B cell (primary cell): ENCODE results near the gene TGFBR1. TPM values are rescaled to one million over a fixed set of nuclear protein-coding genes. Genes with fewer than 3 reads are reported as not detected.

ENCODE experiments used
- ATAC-seq: fragments of 200-7000 bp; cut with Tn5 transposase; one replicate; pipeline ENCODE4 v1.10.0; 2021; ENCODE audit warnings: low read depth, mild to moderate bottlenecking, moderate number of reproducible peaks, moderate library complexity
- CTCF ChIA-PET: fragments of 350-600 bp; sonication (Branson Sonifier 250); formaldehyde crosslinking; loops from one replicate; lab custom pipeline; 2021; ENCODE audit warnings: antibody characterized with exemption, inconsistent platforms; lab: Charles Lee
- POLR2A ChIA-PET: fragments of 350-600 bp; sonication (Branson Sonifier 250); formaldehyde crosslinking; loops from one replicate; lab custom pipeline; 2021; ENCODE audit warnings: antibody characterized with exemption; lab: Charles Lee
- DNase-seq: peaks from one replicate; pipeline ENCODE4 v3.0.0; 2013
- H2AFZ ChIP-seq: 2 replicates; pipeline ENCODE4 v1.6.1; 2012; ENCODE audit warnings: mild to moderate bottlenecking, low read depth, low read length; ENCODE audit not compliant: insufficient read depth, poor library complexity, severe bottlenecking
- H3K27ac ChIP-seq, 2 donors: 1 replicate in 1 of 2; 2 replicates in 1 of 2; pipeline ENCODE4 v1.5.1; 2012 to 2013; ENCODE audit warnings: low read length in 2 of 2, mild to moderate bottlenecking in 2 of 2, moderate library complexity in 1 of 2
- H3K27me3 ChIP-seq, 4 experiments: fragments of 200-600 bp in 1 of 4; sonication (generic) in 1 of 4; replicated peaks in 1 of 4; 1 replicate in 2 of 4; 2 replicates in 2 of 4; pipeline versions ENCODE4 v1.6.1 to v1.7.0; 2013 to 2016; ENCODE audit warnings: low read length in 3 of 4, mild to moderate bottlenecking in 2 of 4, mixed read lengths in 1 of 4, moderate library complexity in 1 of 4; ENCODE audit not compliant: insufficient read depth in 4 of 4, control insufficient read depth in 3 of 4; ENCODE audit errors: control extremely low read depth in 1 of 4
- H3K36me3 ChIP-seq, 2 experiments: replicated peaks in 1 of 2; 1 replicate in 1 of 2; 2 replicates in 1 of 2; pipeline versions ENCODE4 v1.6.1 to v1.7.1; 2013; ENCODE audit warnings: low read length in 1 of 2; ENCODE audit not compliant: insufficient read depth in 2 of 2, control insufficient read depth in 1 of 2; ENCODE audit errors: control extremely low read depth in 1 of 2, extremely low read depth in 1 of 2
- H3K4me1 ChIP-seq, 2 donors: fragments of 200-600 bp in 1 of 2; sonication (generic) in 1 of 2; 1 replicate in 1 of 2; 2 replicates in 1 of 2; pipeline versions ENCODE4 v1.5.1 to v1.6.1; 2013 to 2017; ENCODE audit warnings: low read length in 2 of 2; ENCODE audit not compliant: control insufficient read depth in 2 of 2, insufficient read depth in 2 of 2
- H3K4me2 ChIP-seq: replicated peaks from 2 replicates; pipeline ENCODE3; 2012; ENCODE audit warnings: mild to moderate bottlenecking, low read depth, low read length; ENCODE audit not compliant: poor library complexity, severe bottlenecking
- H3K4me3 ChIP-seq, 5 experiments: fragments of 200-600 bp in 1 of 5; sonication (generic) in 1 of 5; 1 replicate in 3 of 5; 2 replicates in 2 of 5; pipeline versions ENCODE4 v1.5.1 to v1.7.0; 2011 to 2016; ENCODE audit warnings: low read length in 4 of 5, mild to moderate bottlenecking in 4 of 5, low read depth in 2 of 5, control low read depth in 1 of 5, moderate library complexity in 1 of 5; ENCODE audit not compliant: insufficient read depth in 1 of 5; ENCODE audit errors: control extremely low read depth in 1 of 5, extremely low read depth in 1 of 5
- H3K79me2 ChIP-seq: fragments of 200-600 bp; sonication (generic); one replicate; pipeline ENCODE4 v1.6.0; 2016; ENCODE audit warnings: low read length; ENCODE audit not compliant: control insufficient read depth, insufficient read depth
- H3K9ac ChIP-seq: fragments of 200-600 bp; sonication (generic); 2 replicates; pipeline ENCODE4 v1.6.1; 2017; ENCODE audit warnings: mild to moderate bottlenecking, low read length, moderate library complexity
- H3K9me3 ChIP-seq, 3 donors: one replicate each; pipeline versions ENCODE4 v1.6.1 to v1.7.1; 2013; ENCODE audit warnings: low read length in 2 of 3; ENCODE audit not compliant: control insufficient read depth in 2 of 3, insufficient read depth in 1 of 3; ENCODE audit errors: control extremely low read depth in 1 of 3
- H4K20me1 ChIP-seq: 2 replicates; pipeline ENCODE4 v1.6.0; 2012; ENCODE audit warnings: mild to moderate bottlenecking, low read length; ENCODE audit not compliant: insufficient read depth, control insufficient read depth, poor library complexity, severe bottlenecking
- H3K27ac Mint-ChIP-seq: one replicate; pipeline ENCODE4 v1.8.0; 2021; ENCODE audit warnings: mixed read lengths
- H3K27me3 Mint-ChIP-seq: one replicate; pipeline ENCODE4 v1.8.0; 2021; ENCODE audit warnings: mixed read lengths
- H3K4me1 Mint-ChIP-seq: one replicate; pipeline ENCODE4 v1.8.0; 2021; ENCODE audit warnings: mixed read lengths
- H3K4me3 Mint-ChIP-seq: one replicate; pipeline ENCODE4 v1.8.0; 2021; ENCODE audit warnings: mixed read lengths
- H3K9me3 Mint-ChIP-seq: one replicate; pipeline ENCODE4 v1.8.0; 2022; ENCODE audit warnings: mixed read lengths; ENCODE audit not compliant: insufficient read depth
- EZH2 ChIP-seq: IDR thresholded peaks from 2 replicates; pipeline ENCODE4 v1.6.1; 2012; ENCODE audit warnings: borderline replicate concordance, low read depth, mild to moderate bottlenecking, moderate library complexity, low read length; ENCODE audit not compliant: insufficient read depth, poor library complexity, severe bottlenecking
- WGBS: methylation state at CpG from one replicate; pipeline ENCODE4 v1.1.5; 2013; ENCODE audit warnings: missing lambda C conversion rate; ENCODE audit not compliant: insufficient coverage; 5-methylcytosine and 5-hydroxymethylcytosine counted together
- intact Hi-C: fragments of 100-400 bp; cut with micrococcal nuclease; formaldehyde crosslinking; loops from one replicate; pipeline ENCODE4 v1.10.0; 2022
- polyA plus RNA-seq: library from polyadenylated mRNA; depleted of rRNA; stranded (reverse); fragments of >200 nt; gene quantifications from 2 replicates; pipeline ENCODE4 v1.2.3, GENCODE V29; 2012
- total RNA-seq, 2 donors: library from RNA; stranded (reverse); fragments of 120-200 nt in 1 of 2; gene quantifications; 1 replicate in 1 of 2; 2 replicates in 1 of 2; pipeline versions ENCODE4 v1.2.3 to v1.2.4, GENCODE V29; 2013 to 2022
- TF ChIP-seq, protein P1 (sequence below): fragments of 200-600 bp; IDR thresholded peaks from one replicate; pipeline ENCODE4 v1.8.0; 2022; ENCODE audit warnings: antibody characterized with exemption, mild to moderate bottlenecking

Gene TGFBR1
- total and polyA plus RNA-seq, 2 donors (not counting 1 experiment from before 2014, with no cell fraction given), result 3.0 to 60.7 TPM

DNA sequence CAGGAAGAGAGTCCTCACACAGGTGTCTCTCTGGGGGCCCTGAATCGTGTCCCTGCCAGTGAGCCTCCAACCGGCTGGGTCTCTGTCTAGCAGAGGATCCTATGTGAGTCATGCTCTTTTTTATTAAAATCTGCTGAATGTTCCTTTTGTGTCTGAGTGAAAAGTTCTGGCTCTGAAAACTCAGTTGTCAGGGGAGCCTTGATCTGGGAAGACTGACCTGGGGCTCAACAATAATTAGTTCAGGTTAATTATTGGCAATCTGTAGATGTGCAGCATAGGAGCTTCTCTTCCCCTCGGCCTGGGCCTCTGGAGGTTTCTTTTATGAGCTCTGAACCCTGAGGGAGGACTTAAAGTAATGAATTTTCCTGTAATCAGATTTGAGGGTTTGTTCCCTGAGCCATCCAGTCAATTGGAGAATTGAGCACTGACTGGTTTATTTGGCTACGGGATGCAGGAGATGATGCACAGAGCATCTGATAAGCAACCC is 71.7 kb downstream of the TGFBR1 start:
- no peak overlapping the region for H3K4me3 ChIP-seq
- peaks cover 9 to 22% of the 10 kb centered on the region in 2 donors for H3K4me1 ChIP-seq
- Mint-ChIP-seq H3K27ac (peak overlapping the region; percentile 34), H3K4me3 (no peak overlapping the region), H3K4me1 (peaks cover 50% of the 10 kb centered on the region), H3K9me3 (no peaks in the 10 kb centered on the region), H3K27me3 (no peaks in the 10 kb centered on the region)
- no peak for TF ChIP-seq EZH2
- TF ChIP-seq, protein P1, sequence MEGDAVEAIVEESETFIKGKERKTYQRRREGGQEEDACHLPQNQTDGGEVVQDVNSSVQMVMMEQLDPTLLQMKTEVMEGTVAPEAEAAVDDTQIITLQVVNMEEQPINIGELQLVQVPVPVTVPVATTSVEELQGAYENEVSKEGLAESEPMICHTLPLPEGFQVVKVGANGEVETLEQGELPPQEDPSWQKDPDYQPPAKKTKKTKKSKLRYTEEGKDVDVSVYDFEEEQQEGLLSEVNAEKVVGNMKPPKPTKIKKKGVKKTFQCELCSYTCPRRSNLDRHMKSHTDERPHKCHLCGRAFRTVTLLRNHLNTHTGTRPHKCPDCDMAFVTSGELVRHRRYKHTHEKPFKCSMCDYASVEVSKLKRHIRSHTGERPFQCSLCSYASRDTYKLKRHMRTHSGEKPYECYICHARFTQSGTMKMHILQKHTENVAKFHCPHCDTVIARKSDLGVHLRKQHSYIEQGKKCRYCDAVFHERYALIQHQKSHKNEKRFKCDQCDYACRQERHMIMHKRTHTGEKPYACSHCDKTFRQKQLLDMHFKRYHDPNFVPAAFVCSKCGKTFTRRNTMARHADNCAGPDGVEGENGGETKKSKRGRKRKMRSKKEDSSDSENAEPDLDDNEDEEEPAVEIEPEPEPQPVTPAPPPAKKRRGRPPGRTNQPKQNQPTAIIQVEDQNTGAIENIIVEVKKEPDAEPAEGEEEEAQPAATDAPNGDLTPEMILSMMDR, result no peak
- H3K27me3 ChIP-seq, result no peaks in the 10 kb centered on the region
- POLR2A ChIA-PET, result interaction anchor here (2.6 kb wide), 1 partner anchor 9 kb away, joined by 6 read pairs; no protein-coding TSS in a partner anchor
- DNase-seq, result no peak
- H3K79me2 ChIP-seq, result no peaks in the 10 kb centered on the region
- H3K36me3 ChIP-seq, result no peaks in the 10 kb centered on the region
- WGBS, result 88% methylated on average over 4 of the region's 4 CpGs
- no peak overlapping the region for H3K4me2 ChIP-seq
- H4K20me1 ChIP-seq, result no peaks in the 10 kb centered on the region
- H3K27ac ChIP-seq, result no peak overlapping the region
- no peak overlapping the region for H3K9ac ChIP-seq
- CTCF ChIA-PET, result interaction anchor here (1.3 to 4.3 kb wide), 5 partner anchors 8 to 1146 kb away, joined by 3 to 41 read pairs (median 4); no protein-coding TSS in a partner anchor
- H2AFZ ChIP-seq, result no peak overlapping the region
- intact Hi-C loops, result no loop called here
- ATAC-seq, result no peak
- no peaks in the 10 kb centered on the region for H3K9me3 ChIP-seq

DNA sequence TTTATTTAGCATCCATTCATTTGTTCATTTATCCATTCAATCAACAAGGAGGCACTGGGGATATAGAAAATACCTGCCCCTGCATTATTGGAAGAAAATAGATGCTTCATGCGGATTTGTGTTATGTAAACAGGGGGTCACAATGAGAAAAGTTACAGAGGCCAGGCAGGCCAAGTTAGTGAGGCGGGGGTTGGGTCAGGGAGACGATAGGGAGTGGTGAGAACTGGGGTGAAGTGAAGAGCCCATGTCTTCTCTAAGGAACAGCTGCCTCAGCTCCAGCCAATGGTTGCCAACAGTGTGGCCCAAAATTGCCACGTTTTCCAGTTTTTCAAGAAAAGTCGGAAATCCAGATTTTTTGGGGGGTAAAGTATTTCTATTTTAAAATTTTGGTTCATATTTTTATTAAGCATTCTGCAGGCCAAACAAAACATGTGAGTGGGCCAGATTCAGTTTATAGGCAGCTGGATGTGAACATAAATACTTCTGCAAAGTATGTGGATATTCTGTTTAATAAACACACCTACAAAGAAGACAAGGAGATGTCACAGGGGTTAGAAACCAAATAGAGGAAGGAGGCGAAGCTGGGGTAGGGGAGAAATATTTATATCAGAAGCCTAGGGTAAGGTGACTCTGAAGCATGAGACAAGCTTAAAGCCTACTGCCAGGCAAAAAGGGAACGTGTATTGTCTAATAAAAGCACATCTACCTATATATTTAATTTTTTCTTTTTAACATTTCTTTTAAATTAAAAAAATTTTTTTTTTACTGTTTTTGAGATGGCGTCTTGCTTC is 72.9 kb downstream of the TGFBR1 start:
- ChIA-PET CTCF (interaction anchor here (1.2 to 4.3 kb wide), 4 partner anchors 10 to 1144 kb away, joined by 3 to 41 read pairs (median 10); no protein-coding TSS in a partner anchor), POLR2A (interaction anchor here (2.6 kb wide), 1 partner anchor 10 kb away, joined by 6 read pairs; no protein-coding TSS in a partner anchor)
- Histone ChIP-seq H3K79me2 (no peaks in the 10 kb centered on the region), H2AFZ (no peak overlapping the region), H3K4me2 (no peak overlapping the region), H3K4me1 (peaks cover 20 to 32% of the 10 kb centered on the region in 2 donors), H3K9me3 (no peaks in the 10 kb centered on the region), H3K27ac (no peak overlapping the region), H3K36me3 (no peaks in the 10 kb centered on the region), H3K4me3 (no peak overlapping the region), H3K27me3 (no peaks in the 10 kb centered on the region), H3K9ac (no peak overlapping the region), H4K20me1 (no peaks in the 10 kb centered on the region)
- WGBS, result 98% methylated on average over 3 of the region's 8 CpGs
- no peak for TF ChIP-seq EZH2
- TF ChIP-seq, protein P1, result no peak
- H3K4me3 Mint-ChIP-seq, result no peak overlapping the region
- intact Hi-C loops, result no loop called here
- peak; percentile 50 for DNase-seq
- peaks cover 62% of the 10 kb centered on the region for H3K4me1 Mint-ChIP-seq
- H3K27me3 Mint-ChIP-seq, result no peaks in the 10 kb centered on the region
- no peak overlapping the region for H3K27ac Mint-ChIP-seq
- no peaks in the 10 kb centered on the region for H3K9me3 Mint-ChIP-seq
- peak; percentile 39 for ATAC-seq
